H1 (cell line): ENCODE measurements around the gene OR52W1. TPM values are rescaled to one million over a fixed set of nuclear protein-coding genes. Genes with fewer than 3 reads are reported as not detected.

Source experiments
- ASH2L ChIP-seq: fragments of 200-600, 300-600 bp; sonication (generic); IDR thresholded peaks from one replicate; pipeline ENCODE4 v1.7.1; 2017; ENCODE audit warnings: low read length
- EZH2 ChIP-seq: fragments of 200-600 bp; sonication (generic); IDR thresholded peaks from 2 replicates; pipeline ENCODE4 v1.7.1; 2012; ENCODE audit warnings: low read depth, mild to moderate bottlenecking, moderate library complexity, low read length, inconsistent platforms; ENCODE audit not compliant: severe bottlenecking
- MAFK ChIP-seq: IDR thresholded peaks from 2 replicates; pipeline ENCODE4 v1.6.1; 2012; ENCODE audit warnings: low read depth, mild to moderate bottlenecking, improper control_type of control experiment, low read length
- RFX5 ChIP-seq: IDR thresholded peaks from 2 replicates; pipeline ENCODE4 v1.6.1; 2011; ENCODE audit warnings: low read depth, low read length, improper control_type of control experiment, borderline replicate concordance
- TEAD4 ChIP-seq: IDR thresholded peaks from 2 replicates; pipeline ENCODE4 v1.6.1; 2012; ENCODE audit warnings: low read depth, low read length, inconsistent platforms, mixed read lengths
- polyA plus RNA-seq, 7 experiments: library from polyadenylated mRNA; depleted of rRNA in 3 of 7; stranded (reverse) in 5 of 7; unstranded in 2 of 7; fragments of >200 nt in 5 of 7; fragments of 200-250 nt in 2 of 7; gene quantifications; 1 replicate in 5 of 7; 2 replicates in 1 of 7; 4 replicates in 1 of 7; pipeline versions ENCODE4 v1.2.1 to v1.2.3, GENCODE V29; 2011 to 2013; ENCODE audit warnings: missing spikeins in 2 of 7, mixed read lengths in 2 of 7
- total RNA-seq: library from RNA; stranded (reverse); fragmentation: NEBNext Ultra II Directional; extraction: Animal tissue kit (Norgen Biotek cat#: 25700); gene quantifications from 2 replicates; pipeline ENCODE4 v1.2.1, GENCODE V29; 2021
- TF ChIP-seq, protein P1 (sequence below): IDR thresholded peaks from 2 replicates; pipeline ENCODE4 v1.6.1; 2011; ENCODE audit warnings: low read depth, mild to moderate bottlenecking, low read length; ENCODE audit not compliant: insufficient read depth

The OR52W1 gene
- total and polyA plus RNA-seq, 2 of the 8 experiments (the other 6 are each of a cell fraction or from before 2014, with no cell fraction given), result not detected

DNA sequence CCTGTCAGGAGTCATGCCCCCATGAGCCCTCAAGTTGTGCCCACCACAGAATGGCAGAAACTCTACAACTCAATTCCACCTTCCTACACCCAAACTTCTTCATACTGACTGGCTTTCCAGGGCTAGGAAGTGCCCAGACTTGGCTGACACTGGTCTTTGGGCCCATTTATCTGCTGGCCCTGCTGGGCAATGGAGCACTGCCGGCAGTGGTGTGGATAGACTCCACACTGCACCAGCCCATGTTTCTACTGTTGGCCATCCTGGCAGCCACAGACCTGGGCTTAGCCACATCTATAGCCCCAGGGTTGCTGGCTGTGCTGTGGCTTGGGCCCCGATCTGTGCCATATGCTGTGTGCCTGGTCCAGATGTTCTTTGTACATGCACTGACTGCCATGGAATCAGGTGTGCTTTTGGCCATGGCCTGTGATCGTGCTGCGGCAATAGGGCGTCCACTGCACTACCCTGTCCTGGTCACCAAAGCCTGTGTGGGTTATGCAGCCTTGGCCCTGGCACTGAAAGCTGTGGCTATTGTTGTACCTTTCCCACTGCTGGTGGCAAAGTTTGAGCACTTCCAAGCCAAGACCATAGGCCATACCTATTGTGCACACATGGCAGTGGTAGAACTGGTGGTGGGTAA, at the start of gene OR52W1 (continued):
- TF ChIP-seq TEAD4, result no peak
- no peak for TF ChIP-seq RFX5
- no peak for TF ChIP-seq EZH2
- no peak for TF ChIP-seq MAFK
- no peak for TF ChIP-seq ASH2L
- TF ChIP-seq, protein P1, sequence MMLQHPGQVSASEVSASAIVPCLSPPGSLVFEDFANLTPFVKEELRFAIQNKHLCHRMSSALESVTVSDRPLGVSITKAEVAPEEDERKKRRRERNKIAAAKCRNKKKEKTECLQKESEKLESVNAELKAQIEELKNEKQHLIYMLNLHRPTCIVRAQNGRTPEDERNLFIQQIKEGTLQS, result no peak
